ENCODE results near the gene TMEM61.

The TMEM61 gene

GRCh38 chr1:54940042-54940441 is 40.4 kb upstream of the TMEM61 start:
- DNase-seq (ENCODE audit: low spot score), result no peak
- in situ Hi-C loops (cut with MboI; ENCODE audit: low pct_unique_long_range_greater_than_20kb, low sequenced_read_pairs, unreplicated experiment), result no loop called here
- no peak for TF ChIP-seq CTCF (IDR thresholded peaks at IDR 0.05; ENCODE audit: extremely low read depth, insufficient read depth, missing control alignments)

GRCh38 chr1:54942976-54943375 is 37.5 kb upstream of the TMEM61 start:
- no peak for TF ChIP-seq CTCF (IDR thresholded peaks at IDR 0.05; ENCODE audit: extremely low read depth, insufficient read depth, missing control alignments)
- DNase-seq (ENCODE audit: low spot score), result no peak
- in situ Hi-C loops (cut with MboI; ENCODE audit: low pct_unique_long_range_greater_than_20kb, low sequenced_read_pairs, unreplicated experiment), result no loop called here

- in situ Hi-C loops (cut with MboI; ENCODE audit: low pct_unique_long_range_greater_than_20kb, low sequenced_read_pairs, unreplicated experiment), result no loop called here
- peak; percentile 84 for TF ChIP-seq CTCF (IDR thresholded peaks at IDR 0.05; ENCODE audit: extremely low read depth, insufficient read depth, missing control alignments)
- DNase-seq (ENCODE audit: low spot score), result peak; percentile 74
These were observed 35.6 kb upstream of the TMEM61 start for GRCh38 chr1:54944610-54945392.

DNA sequence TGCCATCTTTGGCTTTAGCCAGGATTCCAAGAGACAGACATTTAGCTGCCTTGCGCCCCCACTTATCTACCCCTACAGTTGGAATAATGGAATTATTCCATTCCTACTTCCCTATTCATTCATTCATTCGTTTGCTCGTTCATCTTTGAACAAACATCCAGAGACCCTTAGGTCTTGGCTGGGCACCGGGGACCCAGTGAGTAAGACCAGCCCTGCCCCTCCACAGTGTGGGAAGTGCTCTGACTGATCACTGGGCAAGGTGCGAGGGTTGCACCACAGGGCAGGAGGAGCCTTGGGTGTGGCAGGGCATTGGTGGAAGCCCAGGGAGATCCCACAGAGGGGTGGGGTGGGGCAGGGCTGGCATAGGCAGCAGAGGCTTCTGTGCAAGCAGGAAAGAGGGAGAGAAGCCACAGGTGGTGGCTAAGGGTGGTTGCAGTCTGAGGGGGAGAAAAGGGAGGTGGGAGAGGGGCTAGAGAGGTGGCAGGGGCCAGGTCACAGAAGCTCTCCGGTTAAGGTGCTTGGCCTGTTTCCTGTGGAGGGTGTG is 35.0 kb upstream of the TMEM61 start:
- in situ Hi-C loops (cut with MboI; ENCODE audit: low pct_unique_long_range_greater_than_20kb, low sequenced_read_pairs, unreplicated experiment), result no loop called here
- TF ChIP-seq CTCF (IDR thresholded peaks at IDR 0.05; ENCODE audit: extremely low read depth, insufficient read depth, missing control alignments), result no peak
- DNase-seq (ENCODE audit: low spot score), result no peak

- in situ Hi-C loops (cut with MboI; ENCODE audit: low pct_unique_long_range_greater_than_20kb, low sequenced_read_pairs, unreplicated experiment), result no loop called here
- DNase-seq (ENCODE audit: low spot score), result no peak
- no peak for TF ChIP-seq CTCF (IDR thresholded peaks at IDR 0.05; ENCODE audit: extremely low read depth, insufficient read depth, missing control alignments)
These were observed 32.9 kb upstream of the TMEM61 start for GRCh38 chr1:54947540-54947939.

DNA sequence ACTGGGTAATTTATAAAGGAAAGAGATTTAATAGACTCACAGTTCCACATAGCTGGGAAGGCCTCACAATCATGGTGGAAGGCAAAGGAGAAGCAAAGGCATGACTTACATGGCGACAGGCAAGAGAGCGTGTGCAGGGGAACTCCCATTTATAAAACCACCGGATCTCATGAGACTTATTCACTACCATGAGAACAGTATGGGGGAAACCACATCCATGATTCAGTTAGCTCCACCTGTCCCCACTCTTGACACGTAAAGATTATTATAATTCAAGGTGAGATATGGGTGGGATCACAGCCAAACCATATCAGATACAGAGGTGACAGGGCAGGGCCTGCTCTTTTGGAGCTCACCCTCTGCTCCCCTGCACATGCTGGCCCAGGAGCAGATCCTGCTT is 31.4 kb upstream of the TMEM61 start:
- DNase-seq (ENCODE audit: low spot score), result no peak
- TF ChIP-seq CTCF (IDR thresholded peaks at IDR 0.05; ENCODE audit: extremely low read depth, insufficient read depth, missing control alignments), result no peak
- in situ Hi-C loops (cut with MboI; ENCODE audit: low pct_unique_long_range_greater_than_20kb, low sequenced_read_pairs, unreplicated experiment), result no loop called here
